H1 (cell line): Measurements from ENCODE around the gene SLC1A2.

Experiments used
- POLR2A ChIP-seq, 2 experiments: IDR thresholded peaks; 1 replicate in 1 of 2; 2 replicates in 1 of 2; pipeline ENCODE4 v1.6.1; 2011; ENCODE audit warnings: low read depth in 2 of 2, low read length in 2 of 2, mild to moderate bottlenecking in 2 of 2; ENCODE audit errors: control extremely low read depth in 1 of 2
- POU5F1 ChIP-seq: IDR thresholded peaks from 2 replicates; pipeline ENCODE4 v1.6.1; 2011; ENCODE audit warnings: low read depth, mild to moderate bottlenecking, low read length, moderate library complexity

DNA sequence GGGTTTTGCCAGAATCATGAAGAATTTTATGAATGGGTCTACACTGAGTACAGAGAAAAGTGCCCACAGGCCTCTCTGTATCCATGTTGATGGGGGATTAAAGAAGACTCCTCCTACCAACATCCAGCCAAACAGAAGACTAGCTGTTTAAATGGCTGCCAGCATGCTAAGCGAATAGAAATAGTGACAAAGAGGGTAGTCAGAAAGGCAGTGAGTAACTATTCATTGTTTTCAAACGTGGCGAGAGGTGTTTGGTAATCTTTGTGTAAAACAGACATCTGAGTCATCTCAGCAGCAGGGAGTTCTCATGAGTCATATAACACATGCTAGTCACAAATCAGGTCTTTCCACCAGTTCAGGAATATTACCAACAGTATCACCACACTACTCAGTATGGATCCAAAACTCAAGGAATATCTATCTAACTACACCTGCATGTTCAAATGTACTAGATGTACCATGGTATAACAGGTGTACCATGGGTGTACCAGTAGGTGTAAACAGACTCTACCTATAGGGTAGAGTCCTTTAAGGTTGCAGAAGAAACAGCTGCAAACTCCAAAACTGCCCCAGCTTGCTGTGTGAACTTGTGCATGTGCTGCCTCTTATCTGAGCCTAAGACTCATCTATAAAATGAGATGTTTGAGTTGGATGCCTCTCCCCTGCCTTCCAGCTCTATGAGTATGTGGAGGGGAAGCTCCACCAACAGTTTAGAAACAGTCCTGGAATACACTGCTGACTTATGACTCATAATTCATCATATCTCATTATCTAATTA is 82.0 kb downstream of the SLC1A2 start:
- no peak for TF ChIP-seq POU5F1
- TF ChIP-seq POLR2A (IDR thresholded peaks at IDR 0.05; ENCODE audit: control extremely low read depth in 1 of 2, low read depth in 2 of 2, low read length in 2 of 2), result no peak
